OCI-LY1 (cell line): ENCODE results near the gene TENM4.

Experiments used
- H2AFZ ChIP-seq: fragments of 200-600 bp; sonication (generic), shearing (Covaris generic); 2 replicates; pipeline ENCODE4 v1.6.0; 2014; ENCODE audit warnings: antibody characterized with exemption, mild to moderate bottlenecking, low read length
- H3F3A ChIP-seq: fragments of 200-600 bp; sonication (generic), shearing (Covaris generic); 2 replicates; pipeline ENCODE4 v1.6.0; 2014; ENCODE audit warnings: mild to moderate bottlenecking, antibody characterized with exemption, low read length, moderate library complexity; ENCODE audit not compliant: insufficient read depth
- H3K27ac ChIP-seq: fragments of 200-600 bp; sonication (generic); 2 replicates; pipeline ENCODE4 v1.5.1; 2014; ENCODE audit warnings: low read length, mixed run types, mild to moderate bottlenecking, low read depth; ENCODE audit not compliant: poor library complexity, severe bottlenecking
- H3K27me3 ChIP-seq: fragments of 200-600 bp; sonication (generic); 2 replicates; pipeline ENCODE4 v1.6.0; 2014; ENCODE audit warnings: antibody characterized with exemption, mild to moderate bottlenecking, low read length, moderate library complexity; ENCODE audit not compliant: insufficient read depth
- H3K36me3 ChIP-seq: fragments of 200-600 bp; sonication (generic); 2 replicates; pipeline ENCODE4 v1.6.1; 2014; ENCODE audit warnings: mild to moderate bottlenecking, antibody characterized with exemption, low read length, moderate library complexity, mixed read lengths; ENCODE audit not compliant: insufficient read depth
- H3K4me1 ChIP-seq: fragments of 200-600 bp; sonication (generic); 2 replicates; pipeline ENCODE4 v1.5.1; 2014; ENCODE audit warnings: mild to moderate bottlenecking, low read length, moderate library complexity; ENCODE audit not compliant: insufficient read depth, severe bottlenecking
- H3K4me2 ChIP-seq: fragments of 200-600 bp; sonication (generic), shearing (Covaris generic); 2 replicates; pipeline ENCODE4 v1.6.1; 2014; ENCODE audit warnings: low read length
- H3K4me3 ChIP-seq: fragments of 200-600 bp; sonication (generic); 2 replicates; pipeline ENCODE4 v1.5.1; 2014; ENCODE audit warnings: low read length, low read depth, mild to moderate bottlenecking, mixed read lengths; ENCODE audit not compliant: poor library complexity, severe bottlenecking
- H3K79me2 ChIP-seq: fragments of 200-600 bp; shearing (Covaris generic); 2 replicates; pipeline ENCODE4 v1.6.1; 2016; ENCODE audit warnings: mixed run types, low read length, mixed read lengths; ENCODE audit not compliant: insufficient read depth
- H3K9ac ChIP-seq: fragments of 200-600 bp; sonication (generic), shearing (Covaris generic); 2 replicates; pipeline ENCODE4 v1.6.1; 2014; ENCODE audit warnings: mild to moderate bottlenecking, low read length, mixed read lengths
- H3K9me2 ChIP-seq: fragments of 200-600 bp; sonication (generic), shearing (Covaris generic); 2 replicates; pipeline ENCODE4 v1.6.1; 2014; ENCODE audit warnings: low read depth, mild to moderate bottlenecking, low read length, mixed read lengths
- H3K9me3 ChIP-seq: fragments of 200-600 bp; shearing (Covaris generic); 2 replicates; pipeline ENCODE4 v1.6.1; 2014; ENCODE audit warnings: low read length, mixed read lengths
- H4K20me1 ChIP-seq: fragments of 200-600 bp; sonication (generic), shearing (Covaris generic); 2 replicates; pipeline ENCODE4 v1.6.0; 2016; ENCODE audit warnings: mild to moderate bottlenecking, low read length; ENCODE audit not compliant: insufficient read depth
- CTCF ChIP-seq: fragments of 200-600 bp; sonication (generic), shearing (Covaris generic); IDR thresholded peaks from 2 replicates; pipeline ENCODE4 v1.5.1; 2017; ENCODE audit warnings: mild to moderate bottlenecking, antibody characterized with exemption, low read length, moderate library complexity, mixed read lengths
- EZH2 ChIP-seq: fragments of 200-600 bp; sonication (generic), shearing (Covaris generic); IDR thresholded peaks from 2 replicates; pipeline ENCODE4 v1.8.0; 2017; ENCODE audit warnings: borderline replicate concordance, mixed run types, mild to moderate bottlenecking, antibody characterized with exemption, low read length, moderate library complexity, mixed read lengths

TENM4 gene

GRCh38 chr11:79052544-79052943 lies 388.3 kb downstream of the TENM4 start:
- Histone ChIP-seq H3K4me1 (no peaks in the 10 kb centered on the region), H3K9me3 (no peaks in the 10 kb centered on the region), H4K20me1 (no peaks in the 10 kb centered on the region), H3K27me3 (no peaks in the 10 kb centered on the region), H3K9me2 (no peaks in the 10 kb centered on the region), H3K27ac (no peak overlapping the region), H3K36me3 (no peaks in the 10 kb centered on the region), H3F3A (no peaks in the 10 kb centered on the region), H3K4me2 (no peak overlapping the region), H3K9ac (no peak overlapping the region), H3K4me3 (no peak overlapping the region), H3K79me2 (no peaks in the 10 kb centered on the region), H2AFZ (no peak overlapping the region)
- TF ChIP-seq CTCF, result no peak
- no peak for TF ChIP-seq EZH2

GRCh38 chr11:79050786-79051185 lies 390.0 kb downstream of the TENM4 start:
- Histone ChIP-seq H3K4me2 (no peak overlapping the region), H3K4me1 (no peaks in the 10 kb centered on the region), H4K20me1 (no peaks in the 10 kb centered on the region), H3K9me3 (no peaks in the 10 kb centered on the region), H3K36me3 (no peaks in the 10 kb centered on the region), H3K9ac (no peak overlapping the region), H3F3A (no peaks in the 10 kb centered on the region), H3K9me2 (no peaks in the 10 kb centered on the region), H2AFZ (no peak overlapping the region), H3K4me3 (no peak overlapping the region), H3K27ac (no peak overlapping the region), H3K27me3 (no peaks in the 10 kb centered on the region), H3K79me2 (no peaks in the 10 kb centered on the region)
- TF ChIP-seq EZH2 (no peak), CTCF (no peak)

GRCh38 chr11:79049741-79050179 lies 391.1 kb downstream of the TENM4 start:
- no peaks in the 10 kb centered on the region for H3K4me1 ChIP-seq
- H3K4me3 ChIP-seq, result no peak overlapping the region
- H3K9me3 ChIP-seq, result no peaks in the 10 kb centered on the region
- H3K27ac ChIP-seq, result no peak overlapping the region
- no peak overlapping the region for H3K4me2 ChIP-seq
- no peaks in the 10 kb centered on the region for H3F3A ChIP-seq
- TF ChIP-seq EZH2 (no peak), CTCF (no peak)
- no peaks in the 10 kb centered on the region for H3K79me2 ChIP-seq
- no peaks in the 10 kb centered on the region for H4K20me1 ChIP-seq
- H3K9me2 ChIP-seq, result no peaks in the 10 kb centered on the region
- no peaks in the 10 kb centered on the region for H3K27me3 ChIP-seq
- H3K9ac ChIP-seq, result no peak overlapping the region
- H3K36me3 ChIP-seq, result no peaks in the 10 kb centered on the region
- H2AFZ ChIP-seq, result no peak overlapping the region
